Epithelial cell of esophagus (primary cell): ENCODE data around the gene NTRK2.

Source experiments
- DNase-seq: peaks from one replicate; pipeline ENCODE4 v3.0.0; 2010; ENCODE audit warnings: low read depth
- H3K4me3 ChIP-seq: 2 replicates; pipeline ENCODE4 v1.5.1; 2011; ENCODE audit warnings: mild to moderate bottlenecking, low read length, control low read depth
- CTCF ChIP-seq: IDR thresholded peaks from 2 replicates; pipeline ENCODE4 v1.5.1; 2011; ENCODE audit warnings: low read depth, mild to moderate bottlenecking, low read length, control low read depth, inconsistent platforms; ENCODE audit not compliant: insufficient read depth; ENCODE audit errors: missing control alignments

The NTRK2 gene

GRCh38 chr9:84794981-84795637 is 125.6 kb downstream of the NTRK2 start:
- H3K4me3 ChIP-seq, result no peak overlapping the region
- no peak for DNase-seq
- TF ChIP-seq CTCF, result no peak

- DNase-seq, result no peak
- no peak overlapping the region for H3K4me3 ChIP-seq
- no peak for TF ChIP-seq CTCF
These were observed 126.9 kb downstream of the NTRK2 start for GRCh38 chr9:84796404-84796803.

- TF ChIP-seq CTCF, result no peak
- DNase-seq, result no peak
- H3K4me3 ChIP-seq, result no peak overlapping the region
These were observed 129.7 kb downstream of the NTRK2 start for GRCh38 chr9:84799251-84799650.

DNA sequence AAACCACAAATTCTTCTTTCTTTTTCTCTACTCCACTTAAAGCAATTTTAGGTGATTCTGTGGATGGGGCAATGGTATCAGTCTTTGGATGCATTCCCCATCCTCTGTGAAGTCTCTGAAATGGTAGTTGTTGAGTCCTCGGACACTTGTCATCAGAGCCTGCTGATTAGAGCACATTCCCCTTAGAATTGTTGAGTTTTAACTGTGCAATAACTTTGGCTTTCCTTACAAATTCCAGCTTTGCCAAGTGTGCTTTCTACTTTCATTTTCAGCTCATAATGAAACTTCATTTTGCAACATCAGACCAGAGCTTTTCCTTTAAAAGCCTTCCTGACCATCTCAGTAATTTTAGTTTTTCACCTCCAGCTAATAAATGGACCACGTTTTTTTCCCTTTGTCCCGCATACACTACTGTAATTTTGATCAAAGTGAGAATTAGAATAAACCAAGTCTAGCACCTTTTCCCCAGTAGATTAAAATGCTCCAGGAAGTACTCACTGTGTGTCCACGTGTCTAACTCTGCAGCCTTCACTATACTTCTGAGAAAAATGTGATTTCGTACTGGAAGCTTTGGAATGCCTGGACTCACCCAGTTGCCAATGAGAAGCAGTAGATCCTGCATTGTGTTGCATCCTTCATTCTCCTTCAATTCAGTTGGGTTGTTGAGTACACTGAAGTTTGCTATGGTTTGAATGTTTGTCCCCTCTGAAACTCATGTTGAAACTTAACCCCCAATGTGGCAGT is 135.6 kb downstream of the NTRK2 start:
- no peak for DNase-seq
- no peak overlapping the region for H3K4me3 ChIP-seq
- no peak for TF ChIP-seq CTCF

GRCh38 chr9:84807431-84807830 is 137.9 kb downstream of the NTRK2 start:
- TF ChIP-seq CTCF, result no peak

GRCh38 chr9:84807870-84808390 is 138.4 kb downstream of the NTRK2 start:
- DNase-seq, result no peak
- no peak overlapping the region for H3K4me3 ChIP-seq
- TF ChIP-seq CTCF, result no peak

More at GRCh38 chr9:84807431-84807830, 137.9 kb downstream of the NTRK2 start:
- no peak overlapping the region for H3K4me3 ChIP-seq
- no peak for DNase-seq
